Measurements from ENCODE around the gene TSPAN18. TPM values are rescaled to one million over a fixed set of nuclear protein-coding genes. Genes with fewer than 3 reads are reported as not detected.

TSPAN18 gene
- total RNA-seq, 2 experiments from 2014 or later = 1.4 to 2.3 TPM

- H3K27ac Mint-ChIP-seq = no peak overlapping the region
- ATAC-seq (no peak), DNase-seq (no peak)
- ChIA-PET POLR2A (no interaction called here), CTCF (interaction anchor here (0.8 kb wide), 1 partner anchor 11 kb away, joined by 3 read pairs; no protein-coding TSS in a partner anchor)
- no peaks in the 10 kb centered on the region for H3K36me3 Mint-ChIP-seq (ENCODE audit: low read depth)
- H3K4me1 Mint-ChIP-seq = peaks cover 3% of the 10 kb centered on the region
- no peaks in the 10 kb centered on the region for H3K27me3 Mint-ChIP-seq
- no peaks in the 10 kb centered on the region for H3K9me3 Mint-ChIP-seq (ENCODE audit: low read depth)
- intact Hi-C loops (cut with DNase I, micrococcal nuclease) = no loop called here
- H3K4me3 Mint-ChIP-seq = no peak overlapping the region
These were observed 182.8 kb downstream of the TSPAN18 start for GRCh38 chr11:44909557-44909956.

- Mint-ChIP-seq H3K4me1 (peaks cover 3% of the 10 kb centered on the region), H3K4me3 (no peak overlapping the region), H3K9me3 (ENCODE audit: low read depth) (no peaks in the 10 kb centered on the region), H3K27ac (no peak overlapping the region), H3K27me3 (no peaks in the 10 kb centered on the region), H3K36me3 (ENCODE audit: low read depth) (no peaks in the 10 kb centered on the region)
- ChIA-PET CTCF (interaction anchor here (0.6 to 2.2 kb wide), 27 partner anchors 9 to 622 kb away, joined by 3 to 13 read pairs (median 4); no protein-coding TSS in a partner anchor), POLR2A (no interaction called here)
- DNase-seq = no peak
- ATAC-seq = no peak
- intact Hi-C loops (cut with DNase I, micrococcal nuclease) = loop anchor here (5.0 kb wide), 4 partner anchors 123 to 623 kb away; partner anchors contain the start of gene TSPAN18 (in 1 of the 2)
These were observed 183.8 kb downstream of the TSPAN18 start for GRCh38 chr11:44910591-44910990.

GRCh38 chr11:44911029-44911814 lies 184.5 kb downstream of the TSPAN18 start:
- POLR2A ChIA-PET = no interaction called here
- no peak overlapping the region for H3K27ac Mint-ChIP-seq

GRCh38 chr11:44912270-44912987 lies 185.7 kb downstream of the TSPAN18 start:
- no peaks in the 10 kb centered on the region for H3K27me3 Mint-ChIP-seq
- intact Hi-C loops (cut with DNase I, micrococcal nuclease) = loop anchor here (5.0 kb wide), 4 partner anchors 125 to 625 kb away; partner anchors contain the start of gene TSPAN18 (in 1 of the 2)
- ChIA-PET POLR2A (no interaction called here), CTCF (interaction anchor here (0.7 to 2.2 kb wide), 11 partner anchors 10 to 355 kb away, joined by 3 to 13 read pairs (median 6); no protein-coding TSS in a partner anchor)
- H3K36me3 Mint-ChIP-seq (ENCODE audit: low read depth) = no peaks in the 10 kb centered on the region
- H3K9me3 Mint-ChIP-seq (ENCODE audit: low read depth) = no peaks in the 10 kb centered on the region
- ATAC-seq = no peak
- H3K4me1 Mint-ChIP-seq = peaks cover 3% of the 10 kb centered on the region
- H3K4me3 Mint-ChIP-seq = no peak overlapping the region
- DNase-seq = no peak
- H3K27ac Mint-ChIP-seq = no peak overlapping the region

More at GRCh38 chr11:44911029-44911814, 184.5 kb downstream of the TSPAN18 start:
- intact Hi-C loops (cut with DNase I, micrococcal nuclease) = loop anchor here (1.0 to 5.0 kb wide), 8 partner anchors 124 to 624 kb away; partner anchors contain the start of gene TSPAN18 (in 1 of the 2)
- ATAC-seq (peak; percentile 91), DNase-seq (peak; percentile 93)
- Mint-ChIP-seq H3K9me3 (ENCODE audit: low read depth) (no peaks in the 10 kb centered on the region), H3K36me3 (ENCODE audit: low read depth) (no peaks in the 10 kb centered on the region), H3K27me3 (no peaks in the 10 kb centered on the region), H3K4me3 (no peak overlapping the region), H3K4me1 (peaks cover 3% of the 10 kb centered on the region)
- CTCF ChIA-PET = interaction anchor here (0.5 to 2.2 kb wide), 48 partner anchors 9 to 621 kb away, joined by 3 to 13 read pairs (median 3); no protein-coding TSS in a partner anchor

- CTCF ChIA-PET = no interaction called here
- no peaks in the 10 kb centered on the region for H3K36me3 Mint-ChIP-seq (ENCODE audit: low read depth)
- H3K9me3 Mint-ChIP-seq (ENCODE audit: low read depth) = no peaks in the 10 kb centered on the region
- ATAC-seq (no peak), DNase-seq (no peak)
- no peaks in the 10 kb centered on the region for H3K27me3 Mint-ChIP-seq
- H3K27ac Mint-ChIP-seq = no peak overlapping the region
- intact Hi-C loops (cut with DNase I, micrococcal nuclease) = loop anchor here (5.0 kb wide), 4 partner anchors 126 to 626 kb away; partner anchors contain the start of gene TSPAN18 (in 1 of the 2)
- no peak overlapping the region for H3K4me3 Mint-ChIP-seq
- POLR2A ChIA-PET = no interaction called here
- H3K4me1 Mint-ChIP-seq = peaks cover 3% of the 10 kb centered on the region
These were observed 186.7 kb downstream of the TSPAN18 start for GRCh38 chr11:44913502-44913901.

GRCh38 chr11:44914105-44914504 lies 187.3 kb downstream of the TSPAN18 start:
- POLR2A ChIA-PET = no interaction called here
- no peaks in the 10 kb centered on the region for H3K36me3 Mint-ChIP-seq (ENCODE audit: low read depth)
- H3K27ac Mint-ChIP-seq = no peak overlapping the region
- peaks cover 3% of the 10 kb centered on the region for H3K4me1 Mint-ChIP-seq
- intact Hi-C loops (cut with DNase I, micrococcal nuclease) = loop anchor here (5.0 kb wide), 4 partner anchors 127 to 627 kb away; partner anchors contain the start of gene TSPAN18 (in 1 of the 2)
- no peaks in the 10 kb centered on the region for H3K27me3 Mint-ChIP-seq
- no peak overlapping the region for H3K4me3 Mint-ChIP-seq
- ATAC-seq (no peak), DNase-seq (no peak)
- no peaks in the 10 kb centered on the region for H3K9me3 Mint-ChIP-seq (ENCODE audit: low read depth)
- CTCF ChIA-PET = interaction anchor here (0.9 kb wide), 1 partner anchor 22 kb away, joined by 5 read pairs; no protein-coding TSS in a partner anchor

- Mint-ChIP-seq H3K27me3 (no peaks in the 10 kb centered on the region), H3K4me1 (peaks cover 3% of the 10 kb centered on the region), H3K9me3 (ENCODE audit: low read depth) (no peaks in the 10 kb centered on the region), H3K36me3 (ENCODE audit: low read depth) (no peaks in the 10 kb centered on the region), H3K4me3 (no peak overlapping the region), H3K27ac (no peak overlapping the region)
- ChIA-PET POLR2A (interaction anchor here (0.7 kb wide), 1 partner anchor 379 kb away, joined by 3 read pairs; no protein-coding TSS in a partner anchor), CTCF (interaction anchor here (0.9 to 1.0 kb wide), 2 partner anchors 12 to 21 kb away, joined by 4 to 5 read pairs; no protein-coding TSS in a partner anchor)
- DNase-seq (no peak), ATAC-seq (no peak)
- intact Hi-C loops (cut with DNase I, micrococcal nuclease) = no loop called here
These were observed 188.2 kb downstream of the TSPAN18 start for GRCh38 chr11:44915004-44915403.

- CTCF ChIA-PET = interaction anchor here (1.0 kb wide), 1 partner anchor 11 kb away, joined by 4 read pairs; no protein-coding TSS in a partner anchor
- no peak overlapping the region for H3K4me3 Mint-ChIP-seq
- no peak for DNase-seq
- no peaks in the 10 kb centered on the region for H3K36me3 Mint-ChIP-seq (ENCODE audit: low read depth)
- no peak for ATAC-seq
- intact Hi-C loops (cut with DNase I, micrococcal nuclease) = no loop called here
- POLR2A ChIA-PET = no interaction called here
- H3K27ac Mint-ChIP-seq = no peak overlapping the region
- peaks cover 3% of the 10 kb centered on the region for H3K4me1 Mint-ChIP-seq
- H3K27me3 Mint-ChIP-seq = no peaks in the 10 kb centered on the region
- H3K9me3 Mint-ChIP-seq (ENCODE audit: low read depth) = no peaks in the 10 kb centered on the region
These were observed 188.9 kb downstream of the TSPAN18 start for GRCh38 chr11:44915621-44916020.

GRCh38 chr11:44916331-44916730 lies 189.6 kb downstream of the TSPAN18 start:
- intact Hi-C loops (cut with DNase I, micrococcal nuclease) = no loop called here
- Mint-ChIP-seq H3K4me1 (no peaks in the 10 kb centered on the region), H3K27me3 (no peaks in the 10 kb centered on the region), H3K4me3 (no peak overlapping the region), H3K27ac (no peak overlapping the region), H3K36me3 (ENCODE audit: low read depth) (no peaks in the 10 kb centered on the region), H3K9me3 (ENCODE audit: low read depth) (no peaks in the 10 kb centered on the region)
- ATAC-seq (no peak), DNase-seq (no peak)
- ChIA-PET POLR2A (no interaction called here), CTCF (interaction anchor here (0.7 kb wide), 1 partner anchor 20 kb away, joined by 3 read pairs; no protein-coding TSS in a partner anchor)

GRCh38 chr11:44916801-44917385 lies 190.1 kb downstream of the TSPAN18 start:
- H3K4me1 Mint-ChIP-seq = no peaks in the 10 kb centered on the region
- CTCF ChIA-PET = interaction anchor here (0.7 kb wide), 1 partner anchor 19 kb away, joined by 3 read pairs; no protein-coding TSS in a partner anchor
- no peak overlapping the region for H3K27ac Mint-ChIP-seq
- intact Hi-C loops (cut with DNase I, micrococcal nuclease) = no loop called here
- POLR2A ChIA-PET = no interaction called here
- H3K4me3 Mint-ChIP-seq = no peak overlapping the region
- H3K9me3 Mint-ChIP-seq (ENCODE audit: low read depth) = no peaks in the 10 kb centered on the region
- ATAC-seq = no peak
- no peaks in the 10 kb centered on the region for H3K27me3 Mint-ChIP-seq
- H3K36me3 Mint-ChIP-seq (ENCODE audit: low read depth) = no peaks in the 10 kb centered on the region
- DNase-seq = no peak

GRCh38 chr11:44917741-44918140 lies 191.0 kb downstream of the TSPAN18 start:
- intact Hi-C loops (cut with DNase I, micrococcal nuclease) = no loop called here
- CTCF ChIA-PET = no interaction called here
- Mint-ChIP-seq H3K9me3 (ENCODE audit: low read depth) (no peaks in the 10 kb centered on the region), H3K4me1 (no peaks in the 10 kb centered on the region), H3K27ac (no peak overlapping the region), H3K27me3 (no peaks in the 10 kb centered on the region), H3K4me3 (no peak overlapping the region), H3K36me3 (ENCODE audit: low read depth) (no peaks in the 10 kb centered on the region)
- DNase-seq (no peak), ATAC-seq (no peak)
- POLR2A ChIA-PET = no interaction called here
